ENCODE measurements around the gene TRIM46.
A peak's percentile ranks its signal among the peaks of the same experiment; 100 is the strongest.
"Not testable (repeated sequence)": the region's sequence is repeated elsewhere in the genome, so short reads cannot be mapped to it uniquely, and the experiment has no call there.

The TRIM46 gene

GRCh38 chr1:155186067-155186793, 12.6 kb downstream of the TRIM46 start:
- DNase-seq (ENCODE audit: low spot score), result no peak

- no peak for DNase-seq (ENCODE audit: low spot score)
These were observed 13.3 kb downstream of the TRIM46 start for GRCh38 chr1:155186794-155187455.

DNA sequence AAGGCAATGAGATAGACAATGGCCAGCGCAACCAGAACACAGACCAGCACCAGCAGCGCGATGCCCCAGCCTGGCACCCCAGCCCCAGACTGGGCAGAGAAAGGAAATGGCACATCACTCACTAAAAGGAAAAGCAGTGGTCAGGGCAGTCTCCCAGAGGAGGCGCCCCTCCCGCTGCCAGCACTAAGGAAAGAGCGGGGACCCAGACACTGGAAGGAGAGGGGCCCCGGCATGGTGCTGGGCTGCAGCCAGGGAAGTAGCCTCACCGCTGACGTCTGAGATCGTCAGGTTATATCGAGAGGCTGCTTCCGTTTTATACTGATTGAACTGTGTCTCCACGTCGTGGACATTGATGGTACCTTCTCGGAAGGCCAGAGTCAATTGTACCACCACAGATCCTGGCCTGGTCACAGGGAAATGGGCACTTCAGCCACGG, 13.8 kb downstream of the TRIM46 start:
- DNase-seq (ENCODE audit: low spot score), result no peak

- no peak for DNase-seq (ENCODE audit: low spot score)
These were observed 14.6 kb downstream of the TRIM46 start for GRCh38 chr1:155188268-155188667.

GRCh38 chr1:155189926-155190325, 16.3 kb downstream of the TRIM46 start:
- not testable (repeated sequence) for DNase-seq (ENCODE audit: low spot score)

GRCh38 chr1:155191904-155192303, 18.3 kb downstream of the TRIM46 start:
- DNase-seq (ENCODE audit: low spot score), result no peak

DNA sequence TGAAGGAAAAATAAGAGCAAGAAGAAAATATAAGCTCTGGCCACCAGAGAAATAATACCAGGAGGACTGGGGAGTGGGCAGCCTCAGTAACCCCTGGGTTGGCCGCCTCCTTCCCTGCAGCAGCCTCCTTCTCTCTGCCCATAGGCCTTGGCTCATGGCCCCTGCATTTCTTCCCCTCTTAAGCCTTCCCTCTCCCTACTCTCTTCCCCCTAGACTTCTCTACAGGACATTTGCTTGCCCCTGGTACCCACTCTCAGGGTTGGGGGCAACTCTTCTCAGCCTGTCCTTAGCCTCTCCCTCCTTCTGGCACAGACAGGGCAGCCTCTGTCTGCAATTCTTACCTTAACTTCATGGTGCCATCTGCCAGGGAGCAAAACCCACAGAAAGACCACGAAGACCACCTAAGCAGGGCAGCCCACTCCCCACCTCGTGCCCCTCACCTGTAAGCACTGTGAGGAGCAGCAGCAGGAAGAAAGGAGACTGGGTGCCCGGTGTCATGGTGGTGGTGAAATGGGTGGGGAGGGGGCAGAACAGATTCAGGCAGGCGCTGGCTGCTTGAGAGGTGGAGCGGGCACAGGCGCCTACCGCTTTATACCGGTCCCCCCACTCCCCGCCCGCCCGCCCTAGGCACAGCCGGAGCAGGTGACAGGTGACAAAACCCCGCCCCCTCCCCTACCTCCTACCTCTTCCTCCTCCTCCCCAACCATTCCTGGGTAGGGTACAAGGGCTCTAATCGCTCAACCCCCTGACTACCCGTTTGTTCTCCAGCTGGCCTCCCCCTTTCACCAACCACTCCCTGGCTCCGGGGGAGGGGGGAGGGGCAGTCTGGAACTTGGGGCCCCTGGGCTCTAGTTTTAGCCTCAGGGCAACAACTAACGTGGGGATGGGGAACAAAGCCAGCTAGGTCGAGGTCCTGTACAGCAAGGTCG, 19.0 kb downstream of the TRIM46 start:
- no peak for DNase-seq (ENCODE audit: low spot score)

DNA sequence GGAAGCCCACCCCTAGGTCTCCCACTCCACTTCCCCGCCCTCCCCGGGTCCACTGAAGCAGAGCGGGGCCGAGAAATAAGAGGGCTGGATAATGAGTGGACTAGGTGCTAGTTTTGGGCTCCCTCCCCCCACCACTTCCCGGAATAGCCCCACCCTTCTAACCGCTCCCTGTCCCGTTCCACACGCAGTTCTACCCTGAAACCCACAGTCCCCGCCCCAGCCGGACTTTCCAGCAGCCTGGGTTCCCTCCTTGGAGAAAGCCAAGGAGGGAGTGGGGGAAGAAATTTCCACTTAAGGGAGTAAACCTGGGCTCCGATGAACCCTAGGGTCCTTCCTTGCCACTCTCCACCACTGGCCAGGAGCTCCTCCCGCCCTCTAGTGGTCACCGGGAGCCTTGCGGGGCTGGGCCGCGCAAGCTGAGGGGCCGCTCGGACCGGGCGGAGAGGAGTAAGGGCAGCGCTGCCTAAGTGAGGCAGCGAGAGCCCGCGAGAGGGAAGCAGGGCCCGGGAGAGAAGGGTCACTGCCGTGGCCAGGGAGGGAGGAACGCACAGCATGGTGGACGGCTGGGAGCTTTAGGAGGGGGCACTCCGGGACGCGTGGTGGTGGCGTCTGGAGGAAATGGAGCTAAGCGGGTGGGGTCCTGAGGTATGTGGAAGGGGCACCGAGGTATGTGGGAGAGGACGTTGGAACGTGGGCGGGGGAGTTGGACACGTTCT, 19.8 kb downstream of the TRIM46 start:
- DNase-seq (ENCODE audit: low spot score), result peak; percentile 90

- DNase-seq (ENCODE audit: low spot score), result not testable (repeated sequence)
These were observed 20.3 kb downstream of the TRIM46 start for GRCh38 chr1:155193991-155194240.

GRCh38 chr1:155195201-155196102, 21.8 kb downstream of the TRIM46 start:
- DNase-seq (ENCODE audit: low spot score), result peak; percentile 32

DNA sequence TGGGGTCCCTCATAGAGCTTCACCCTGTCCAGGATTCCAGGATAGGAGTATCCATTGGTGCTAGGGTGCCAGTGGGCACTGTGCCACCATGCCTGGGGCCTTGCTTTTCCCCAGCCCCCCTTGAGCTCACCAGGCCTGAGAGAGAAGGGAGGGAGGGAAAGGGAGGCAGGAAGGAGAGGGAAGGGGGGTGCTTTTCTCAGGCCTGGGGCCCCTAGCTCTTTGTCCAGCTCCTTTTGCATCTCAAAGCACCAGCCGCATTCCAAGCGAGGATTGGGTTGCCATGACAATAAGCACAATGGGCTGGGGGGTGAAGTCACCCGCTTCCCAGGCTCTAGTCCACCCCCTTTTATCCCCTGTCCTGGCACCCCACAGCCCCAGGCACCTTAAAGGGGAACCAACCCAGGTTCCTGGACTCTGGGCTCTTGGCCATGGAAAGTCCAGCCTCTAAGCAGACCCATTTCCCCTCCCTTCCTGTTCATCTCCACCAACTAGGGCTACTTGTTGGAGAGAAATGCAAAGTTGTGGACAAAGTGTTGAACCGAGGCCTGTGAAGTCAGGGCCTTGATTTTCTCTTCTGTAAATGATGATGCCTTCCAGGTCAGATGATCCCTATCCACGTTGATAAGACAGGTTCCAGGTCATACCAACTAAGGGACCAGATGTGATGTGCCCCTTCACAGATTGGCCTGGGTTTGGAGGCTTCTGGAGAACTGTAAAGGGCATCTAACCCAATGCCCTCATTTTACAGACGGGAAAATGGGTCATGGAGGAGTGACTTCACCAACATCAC, 22.6 kb downstream of the TRIM46 start:
- no peak for DNase-seq (ENCODE audit: low spot score)

DNA sequence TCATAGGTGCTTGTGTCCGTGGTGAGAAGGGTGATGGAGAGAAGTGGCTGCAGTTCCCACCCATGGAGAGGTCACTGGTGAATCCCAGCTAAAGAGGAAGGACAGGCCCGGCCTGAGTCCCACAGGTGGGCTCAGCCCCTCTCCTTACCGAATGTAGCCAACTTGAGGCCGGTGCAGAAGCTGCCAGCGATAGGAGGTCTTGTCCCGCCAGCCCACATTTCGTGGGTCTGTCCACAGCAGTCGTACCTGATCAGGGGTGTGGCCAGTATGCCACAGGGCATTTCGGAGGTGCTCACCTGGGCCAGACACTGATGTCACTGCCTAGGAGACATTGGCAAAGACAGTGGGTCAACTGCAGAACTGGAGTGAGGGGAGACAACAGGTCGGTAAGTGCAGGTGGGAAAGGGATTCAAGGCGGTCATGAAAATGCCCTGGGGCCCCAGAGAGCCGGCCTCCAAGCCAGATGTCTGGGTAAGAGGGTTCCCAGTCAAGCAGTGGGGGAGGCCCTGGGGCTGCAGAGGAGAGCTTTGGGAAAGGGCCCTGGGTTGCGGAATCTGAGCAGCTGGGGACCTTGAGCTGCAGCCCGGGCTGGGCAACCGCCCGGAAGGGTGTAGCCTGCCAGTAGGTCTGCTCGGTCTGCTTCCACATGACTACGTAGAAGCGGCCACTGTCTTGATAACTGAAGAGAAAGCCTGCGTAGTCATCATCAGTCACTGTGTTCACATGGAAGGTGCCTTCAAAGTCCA, 23.4 kb downstream of the TRIM46 start:
- no peak for DNase-seq (ENCODE audit: low spot score)

GRCh38 chr1:155197901-155198546, 24.4 kb downstream of the TRIM46 start:
- DNase-seq (ENCODE audit: low spot score), result no peak

GRCh38 chr1:155198547-155198906, 24.9 kb downstream of the TRIM46 start:
- DNase-seq (ENCODE audit: low spot score), result no peak

- DNase-seq (ENCODE audit: low spot score), result no peak
These were observed 26.1 kb downstream of the TRIM46 start for GRCh38 chr1:155199792-155200191.

GRCh38 chr1:155200920-155201319, 27.3 kb downstream of the TRIM46 start:
- no peak for DNase-seq (ENCODE audit: low spot score)

DNA sequence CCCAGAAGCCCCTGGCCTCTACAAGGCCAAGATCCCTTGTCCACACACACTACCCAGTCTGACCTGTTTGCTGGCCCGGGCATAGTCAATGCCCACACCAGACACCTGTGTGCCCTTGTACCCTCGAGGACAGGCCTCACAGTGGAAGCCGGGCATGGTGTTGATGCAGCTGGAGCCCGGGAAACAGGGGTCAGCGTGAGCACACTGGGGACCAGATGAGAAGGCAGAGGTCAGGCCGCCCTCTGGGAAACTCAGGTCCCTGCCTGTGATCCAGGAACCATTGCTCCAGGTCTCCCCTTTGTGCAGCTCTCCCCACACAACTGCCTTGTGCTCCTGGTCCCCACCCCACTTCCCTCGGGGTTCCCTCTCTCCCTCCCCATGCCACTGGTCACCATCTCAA, 28.5 kb downstream of the TRIM46 start:
- DNase-seq (ENCODE audit: low spot score), result no peak

GRCh38 chr1:155202731-155203515, 29.3 kb downstream of the TRIM46 start:
- DNase-seq (ENCODE audit: low spot score), result no peak

All from AG08395 (cell line).